HUES6 (cell line): ENCODE measurements around the gene IFT81.
"Not testable (repeated sequence)": the region's sequence is repeated elsewhere in the genome, so short reads cannot be mapped to it uniquely, and the experiment has no call there.

Experiments used
- H3K27ac ChIP-seq: 2 replicates; pipeline ENCODE4 v1.7.0; 2013; ENCODE audit warnings: low read depth, mild to moderate bottlenecking, low read length, inconsistent platforms
- H3K27me3 ChIP-seq: 2 replicates; pipeline ENCODE4 v1.6.1; 2013; ENCODE audit warnings: low read length; ENCODE audit not compliant: control insufficient read depth, insufficient read depth
- H3K36me3 ChIP-seq: 2 replicates; pipeline ENCODE4 v1.6.1; 2013; ENCODE audit warnings: low read length; ENCODE audit not compliant: control insufficient read depth, insufficient read depth
- H3K4me1 ChIP-seq: 2 replicates; pipeline ENCODE4 v1.6.1; 2013; ENCODE audit warnings: low read length; ENCODE audit not compliant: control insufficient read depth, insufficient read depth
- H3K4me3 ChIP-seq: 2 replicates; pipeline ENCODE4 v1.5.1; 2013; ENCODE audit warnings: low read depth, low read length
- H3K9ac ChIP-seq: one replicate; pipeline ENCODE4 v1.6.1; 2013; ENCODE audit warnings: mild to moderate bottlenecking, low read length
- H3K9me3 ChIP-seq: 2 replicates; pipeline ENCODE4 v1.6.1; 2013; ENCODE audit warnings: low read depth, low read length; ENCODE audit not compliant: control insufficient read depth, insufficient read depth

IFT81 gene

DNA sequence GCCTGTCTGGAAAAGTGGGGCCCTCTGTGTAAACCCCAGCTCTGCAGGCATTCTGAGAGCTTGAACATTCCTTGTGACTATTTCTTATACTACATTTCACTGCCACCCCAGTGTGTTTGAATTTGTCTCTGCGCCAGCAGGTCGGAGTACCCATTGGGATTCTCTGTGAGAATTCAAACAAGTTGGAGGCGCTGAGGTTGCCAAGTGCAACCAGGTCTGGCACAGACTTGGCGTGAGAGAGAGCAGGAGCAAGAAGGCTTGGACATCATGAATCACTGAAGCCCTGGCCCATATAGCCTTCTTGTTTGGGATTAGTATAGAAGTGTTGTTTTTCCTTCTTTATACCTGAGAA, 123.9 kb downstream of the IFT81 start:
- Histone ChIP-seq H3K9me3 (peaks cover 4% of the 10 kb centered on the region; the same call in 1 of the 2 replicates), H3K27ac (no peak overlapping the region), H3K4me1 (peaks cover 11% of the 10 kb centered on the region), H3K36me3 (no peaks in the 10 kb centered on the region), H3K9ac (no peak overlapping the region), H3K4me3 (no peak overlapping the region), H3K27me3 (no peaks in the 10 kb centered on the region)

DNA sequence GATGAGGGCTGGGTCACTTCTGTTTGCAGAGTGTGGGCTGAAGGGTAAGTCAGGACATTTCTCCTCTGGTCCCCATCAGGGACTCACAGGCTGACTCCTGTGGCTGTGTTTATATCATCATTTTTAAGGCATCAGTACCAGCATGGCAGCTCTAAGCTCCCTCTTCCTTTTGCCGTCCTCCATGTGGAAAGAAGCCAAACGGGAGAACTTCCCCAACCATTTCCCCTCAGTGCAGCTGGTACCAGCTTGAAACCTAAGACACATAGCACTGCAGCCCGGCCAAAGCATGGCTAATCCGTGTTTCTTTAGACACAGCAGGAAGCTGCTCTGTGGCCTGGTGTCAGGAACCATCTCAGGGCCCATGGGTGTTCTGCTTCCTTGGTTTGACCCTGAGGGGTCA, 124.9 kb downstream of the IFT81 start:
- Histone ChIP-seq H3K36me3 (no peaks in the 10 kb centered on the region), H3K9ac (no peak overlapping the region), H3K9me3 (peaks cover 4% of the 10 kb centered on the region; the same call in 1 of the 2 replicates), H3K27me3 (no peaks in the 10 kb centered on the region), H3K4me3 (no peak overlapping the region), H3K4me1 (peaks cover 11% of the 10 kb centered on the region), H3K27ac (no peak overlapping the region)

DNA sequence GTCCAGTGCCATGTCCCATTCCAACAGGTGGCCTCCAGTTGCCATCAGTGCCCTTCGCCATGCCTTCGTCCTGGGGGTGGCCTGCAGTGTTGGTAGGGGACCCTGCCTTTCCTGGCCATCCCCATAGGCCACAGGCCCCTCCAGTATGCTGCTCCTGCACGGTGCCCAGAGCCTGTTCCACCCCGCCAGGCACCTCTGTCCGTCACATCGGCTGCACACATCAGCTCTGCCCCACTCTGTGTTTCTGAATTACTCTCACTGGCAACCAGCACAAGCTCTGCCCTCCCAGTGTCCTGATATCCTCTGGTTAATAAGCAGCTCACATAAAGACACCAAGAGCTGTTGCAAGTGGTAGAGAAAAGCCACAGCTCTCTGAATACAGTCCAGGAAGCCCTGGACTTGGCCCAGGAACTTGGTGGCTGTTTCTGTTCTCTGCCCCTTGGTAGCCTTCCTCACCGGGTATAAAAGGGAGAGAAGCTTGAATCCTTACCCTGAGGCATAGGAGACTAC, 125.6 kb downstream of the IFT81 start:
- Histone ChIP-seq H3K4me1 (peaks cover 6% of the 10 kb centered on the region), H3K27ac (no peak overlapping the region)

DNA sequence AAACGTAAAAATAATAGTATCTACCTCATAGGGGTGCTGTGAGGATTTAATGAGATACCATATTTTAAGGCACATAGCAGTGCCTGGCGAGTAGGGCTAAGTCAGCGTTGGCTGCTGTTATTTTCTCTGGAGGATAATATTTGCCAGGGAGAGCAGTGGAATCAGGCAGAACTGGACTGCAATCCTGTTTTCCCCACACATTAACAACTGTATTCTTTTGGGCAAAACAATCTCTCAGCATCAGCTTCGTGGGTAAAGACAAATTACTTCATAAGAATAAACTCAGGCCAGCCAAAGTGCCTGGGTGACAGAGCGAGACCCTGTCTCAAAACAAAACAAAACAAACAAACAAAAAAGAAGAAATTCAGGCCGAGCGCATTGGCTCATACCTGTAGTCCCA, 127.2 kb downstream of the IFT81 start:
- Histone ChIP-seq H3K27ac (no peak overlapping the region), H3K36me3 (no peaks in the 10 kb centered on the region), H3K9ac (no peak overlapping the region), H3K4me1 (no peaks in the 10 kb centered on the region; the same call in 1 of the 2 replicates), H3K27me3 (no peaks in the 10 kb centered on the region), H3K4me3 (no peak overlapping the region), H3K9me3 (no peaks in the 10 kb centered on the region)

More for the DNA sequence above, 125.6 kb downstream of the IFT81 start:
- Histone ChIP-seq H3K9me3 (peaks cover 4% of the 10 kb centered on the region; the same call in 1 of the 2 replicates), H3K36me3 (no peaks in the 10 kb centered on the region), H3K27me3 (no peaks in the 10 kb centered on the region), H3K4me3 (no peak overlapping the region), H3K9ac (no peak overlapping the region)

GRCh38 chr12:110252716-110253115, 128.6 kb downstream of the IFT81 start:
- no peak overlapping the region for H3K27ac ChIP-seq
- H3K9ac ChIP-seq = no peak overlapping the region
- no peaks in the 10 kb centered on the region for H3K9me3 ChIP-seq
- no peaks in the 10 kb centered on the region; the same call in 1 of the 2 replicates for H3K4me1 ChIP-seq
- no peaks in the 10 kb centered on the region for H3K36me3 ChIP-seq
- no peak overlapping the region for H3K4me3 ChIP-seq
- H3K27me3 ChIP-seq = no peaks in the 10 kb centered on the region

- no peaks in the 10 kb centered on the region for H3K9me3 ChIP-seq
Observed at GRCh38 chr12:110253176-110253575, 129.0 kb downstream of the IFT81 start.

DNA sequence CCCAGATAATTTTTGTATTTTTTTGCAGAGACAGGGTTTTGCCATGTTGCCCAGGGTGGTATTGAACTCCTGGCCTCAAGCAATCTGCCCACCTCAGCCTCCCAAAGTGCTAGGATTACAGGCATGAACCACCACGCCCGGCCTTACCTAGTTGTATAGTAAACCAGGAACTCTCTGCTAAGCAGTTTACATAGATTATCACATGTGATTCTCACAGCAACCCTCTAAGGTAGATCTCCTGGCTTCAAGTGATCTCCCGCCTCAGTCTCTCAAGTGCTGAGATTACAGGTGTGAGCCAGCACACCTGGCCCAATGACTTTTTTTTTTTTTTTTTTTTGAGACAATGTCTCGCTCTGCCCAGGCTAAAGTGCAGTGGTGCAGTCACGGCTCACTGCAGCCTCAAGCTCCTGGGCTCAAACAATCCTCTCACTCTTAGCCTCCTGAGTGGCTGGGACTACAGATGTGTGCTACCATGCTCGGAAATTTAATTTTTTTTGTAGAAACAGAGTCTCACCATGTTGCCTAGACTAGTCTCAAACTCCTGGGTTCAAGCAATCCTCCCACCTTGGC, 130.9 kb downstream of the IFT81 start:
- no peak overlapping the region for H3K9ac ChIP-seq
- H3K4me3 ChIP-seq = no peak overlapping the region

More at GRCh38 chr12:110253176-110253575, 129.0 kb downstream of the IFT81 start:
- Histone ChIP-seq H3K4me3 (no peak overlapping the region), H3K27ac (no peak overlapping the region), H3K4me1 (no peaks in the 10 kb centered on the region; the same call in 1 of the 2 replicates), H3K9ac (no peak overlapping the region), H3K36me3 (no peaks in the 10 kb centered on the region), H3K27me3 (no peaks in the 10 kb centered on the region)

DNA sequence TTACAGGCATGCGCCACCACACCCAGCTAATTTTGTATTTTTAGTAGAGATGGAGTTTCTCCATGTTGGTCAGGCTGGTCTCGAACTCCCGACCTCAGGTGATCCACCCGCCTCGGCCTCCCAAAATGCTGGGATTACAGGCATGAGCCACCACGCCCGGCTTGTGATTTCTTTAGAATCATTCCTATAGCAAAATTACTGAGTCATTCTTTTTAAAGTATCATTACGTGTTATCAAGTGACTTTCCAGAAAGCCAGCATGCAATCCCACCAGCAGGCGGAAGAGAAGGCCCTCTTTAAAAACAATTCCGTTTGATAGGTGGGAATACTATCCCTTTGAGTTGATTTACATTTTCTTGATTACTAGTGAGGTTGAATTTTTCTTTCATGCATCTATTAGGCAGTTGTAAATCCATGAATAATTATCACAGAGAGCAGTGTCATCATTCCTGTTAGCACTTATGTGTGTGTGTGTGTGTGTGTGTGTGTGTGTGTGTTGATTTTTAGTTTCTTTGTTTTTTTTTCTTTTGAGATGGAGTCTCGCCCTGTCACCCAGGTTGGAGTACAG, 131.8 kb downstream of the IFT81 start:
- not testable (repeated sequence) for H3K27me3 ChIP-seq, H3K9ac ChIP-seq, H3K4me3 ChIP-seq, H3K9me3 ChIP-seq, H3K27ac ChIP-seq, H3K36me3 ChIP-seq, H3K4me1 ChIP-seq

More for the DNA sequence above, 130.9 kb downstream of the IFT81 start:
- no peaks in the 10 kb centered on the region for H3K9me3 ChIP-seq
- H3K27me3 ChIP-seq = no peaks in the 10 kb centered on the region
- H3K27ac ChIP-seq = no peak overlapping the region
- no peaks in the 10 kb centered on the region for H3K36me3 ChIP-seq
- no peaks in the 10 kb centered on the region; the same call in 1 of the 2 replicates for H3K4me1 ChIP-seq

- H3K9ac ChIP-seq = no peak overlapping the region
- H3K36me3 ChIP-seq = no peaks in the 10 kb centered on the region
- no peaks in the 10 kb centered on the region for H3K9me3 ChIP-seq
- no peaks in the 10 kb centered on the region; the same call in 1 of the 2 replicates for H3K4me1 ChIP-seq
- H3K4me3 ChIP-seq = no peak overlapping the region
- no peaks in the 10 kb centered on the region for H3K27me3 ChIP-seq
- H3K27ac ChIP-seq = no peak overlapping the region
Observed at GRCh38 chr12:110256780-110257431, 132.7 kb downstream of the IFT81 start.

- no peak overlapping the region for H3K27ac ChIP-seq
- H3K4me3 ChIP-seq = no peak overlapping the region
- H3K9me3 ChIP-seq = no peaks in the 10 kb centered on the region
- no peaks in the 10 kb centered on the region for H3K27me3 ChIP-seq
- H3K9ac ChIP-seq = no peak overlapping the region
- H3K36me3 ChIP-seq = no peaks in the 10 kb centered on the region
- no peaks in the 10 kb centered on the region; the same call in 1 of the 2 replicates for H3K4me1 ChIP-seq
Observed at GRCh38 chr12:110258466-110258865, 134.3 kb downstream of the IFT81 start.
